LNCAP (cell line): ENCODE results near the gene SMARCD1.

Experiments
- TF ChIP-seq, protein P1 (sequence below): fragments of 450-650 bp; IDR thresholded peaks from 2 replicates; pipeline ENCODE4 v1.5.1; 2017; ENCODE audit warnings: mild to moderate bottlenecking

Gene SMARCD1

DNA sequence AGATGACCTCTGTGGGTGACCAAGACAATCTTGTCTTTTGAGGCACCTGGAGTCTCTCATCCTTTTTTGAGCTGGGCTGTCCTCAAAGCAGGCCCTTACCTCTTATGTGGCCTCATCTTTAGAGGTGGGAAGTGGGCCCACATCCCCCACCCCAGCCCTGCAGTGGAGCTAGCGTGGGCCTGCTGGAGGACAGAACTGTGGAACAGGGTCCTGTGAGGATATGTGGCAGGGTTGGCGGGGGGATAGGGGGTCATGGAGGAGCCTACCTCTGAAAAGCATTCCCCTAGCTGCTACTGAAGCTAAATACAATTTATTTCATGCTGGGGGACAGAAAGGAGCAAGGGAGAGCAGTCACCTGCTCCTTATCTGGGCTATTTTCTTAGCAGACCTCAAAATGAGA, 18.2 kb downstream of the SMARCD1 start:
- TF ChIP-seq, protein P1, sequence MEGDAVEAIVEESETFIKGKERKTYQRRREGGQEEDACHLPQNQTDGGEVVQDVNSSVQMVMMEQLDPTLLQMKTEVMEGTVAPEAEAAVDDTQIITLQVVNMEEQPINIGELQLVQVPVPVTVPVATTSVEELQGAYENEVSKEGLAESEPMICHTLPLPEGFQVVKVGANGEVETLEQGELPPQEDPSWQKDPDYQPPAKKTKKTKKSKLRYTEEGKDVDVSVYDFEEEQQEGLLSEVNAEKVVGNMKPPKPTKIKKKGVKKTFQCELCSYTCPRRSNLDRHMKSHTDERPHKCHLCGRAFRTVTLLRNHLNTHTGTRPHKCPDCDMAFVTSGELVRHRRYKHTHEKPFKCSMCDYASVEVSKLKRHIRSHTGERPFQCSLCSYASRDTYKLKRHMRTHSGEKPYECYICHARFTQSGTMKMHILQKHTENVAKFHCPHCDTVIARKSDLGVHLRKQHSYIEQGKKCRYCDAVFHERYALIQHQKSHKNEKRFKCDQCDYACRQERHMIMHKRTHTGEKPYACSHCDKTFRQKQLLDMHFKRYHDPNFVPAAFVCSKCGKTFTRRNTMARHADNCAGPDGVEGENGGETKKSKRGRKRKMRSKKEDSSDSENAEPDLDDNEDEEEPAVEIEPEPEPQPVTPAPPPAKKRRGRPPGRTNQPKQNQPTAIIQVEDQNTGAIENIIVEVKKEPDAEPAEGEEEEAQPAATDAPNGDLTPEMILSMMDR: no peak

DNA sequence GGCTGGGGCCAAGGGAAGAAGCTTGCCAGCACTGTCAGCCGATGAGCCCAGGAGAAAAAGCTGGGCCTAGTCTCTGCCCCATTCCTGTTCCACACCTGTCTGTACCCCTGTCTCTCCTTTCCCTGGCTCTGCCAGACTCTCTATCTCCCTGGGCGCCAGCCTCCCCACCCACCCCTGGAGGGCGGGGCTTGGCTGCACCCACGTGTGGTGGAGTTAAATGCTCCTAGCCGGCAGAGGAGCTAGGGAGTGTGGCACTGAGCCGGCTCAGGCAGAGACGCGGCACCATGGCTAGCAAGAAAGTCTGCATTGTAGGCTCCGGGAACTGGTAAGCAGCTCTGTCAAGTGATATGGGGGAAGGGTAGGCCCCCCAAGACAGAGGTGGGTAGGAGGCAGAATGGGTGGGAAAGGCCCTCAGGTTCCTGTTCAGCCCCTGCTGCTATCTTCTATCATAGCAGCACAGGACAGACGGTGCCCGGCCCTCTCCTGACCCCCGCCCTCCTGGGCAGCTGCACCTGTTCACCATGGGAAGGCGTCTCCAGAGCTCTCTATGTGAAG, 18.7 kb downstream of the SMARCD1 start, which contains the start of gene GPD1:
Gene GPD1, plus strand, starts transcription at position 242 of the 555 bp plus-strand sequence. Its CDS starts 43 bp downstream, at position 285.
- TF ChIP-seq, protein P1: no peak

DNA sequence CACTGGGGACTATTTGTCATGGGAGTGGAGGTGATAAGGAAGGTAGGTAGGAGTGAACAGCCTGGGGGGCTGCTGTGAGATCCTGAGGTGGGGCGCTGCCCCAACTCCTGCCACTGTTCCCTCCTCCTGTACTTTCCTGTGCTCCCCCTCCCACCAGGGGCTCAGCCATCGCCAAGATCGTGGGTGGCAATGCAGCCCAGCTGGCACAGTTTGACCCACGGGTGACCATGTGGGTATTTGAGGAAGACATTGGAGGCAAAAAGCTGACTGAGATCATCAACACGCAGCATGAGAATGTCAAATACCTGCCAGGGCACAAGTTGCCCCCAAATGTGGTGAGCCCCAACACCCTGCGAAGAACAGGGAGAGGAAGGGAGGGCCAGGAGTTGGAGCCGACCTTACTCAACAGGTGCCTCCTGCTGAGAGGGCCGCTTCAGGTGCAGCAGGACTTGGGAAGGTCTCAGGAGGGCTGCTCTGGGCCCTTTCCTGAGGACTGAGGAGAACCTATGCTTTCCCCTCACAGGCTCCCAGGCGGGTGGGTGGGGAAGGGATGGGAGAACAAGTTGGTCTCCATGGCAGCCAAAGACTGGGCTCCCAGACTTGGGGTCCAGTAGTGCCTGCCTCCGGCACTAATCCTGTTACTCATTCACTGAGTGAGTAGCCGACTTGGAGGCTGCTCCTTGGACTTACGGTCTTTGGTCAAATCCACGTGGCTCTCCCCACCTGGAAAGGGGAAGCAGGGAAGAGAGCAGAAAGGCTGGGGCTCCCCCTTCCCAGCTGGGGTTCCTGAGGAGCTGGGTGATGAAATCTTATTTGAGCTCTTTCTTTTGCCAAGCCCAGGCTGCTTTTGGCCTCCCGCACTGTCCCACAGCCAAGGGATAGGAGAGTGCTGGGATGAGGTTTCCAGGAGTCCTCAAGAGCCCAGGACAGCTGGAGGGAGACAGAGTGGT, 19.6 kb downstream of the SMARCD1 start:
- TF ChIP-seq, protein P1: no peak

DNA sequence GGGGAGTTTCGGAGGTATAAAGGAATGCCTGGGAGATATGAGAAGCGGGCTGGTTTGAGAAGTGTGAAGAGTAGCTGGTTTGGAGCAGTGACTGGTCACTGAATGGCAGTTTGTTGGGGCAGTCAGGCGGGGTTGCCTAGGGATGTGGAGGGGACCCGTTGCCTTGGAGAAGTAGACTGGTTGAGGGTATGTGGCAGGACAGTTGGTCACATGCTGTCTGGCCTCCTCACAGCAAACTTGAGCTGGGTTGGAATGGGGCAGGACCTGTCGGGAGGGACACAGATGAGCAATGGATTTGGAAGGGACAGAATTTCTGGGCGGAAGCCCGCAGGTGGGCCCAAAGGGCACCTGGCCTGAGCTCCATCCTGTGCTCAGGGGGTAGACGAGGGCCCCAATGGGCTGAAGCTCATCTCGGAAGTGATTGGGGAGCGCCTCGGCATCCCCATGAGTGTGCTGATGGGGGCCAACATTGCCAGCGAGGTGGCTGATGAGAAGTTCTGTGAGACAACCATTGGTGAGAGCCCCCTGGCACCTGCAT, 20.8 kb downstream of the SMARCD1 start:
- TF ChIP-seq, protein P1: no peak

DNA sequence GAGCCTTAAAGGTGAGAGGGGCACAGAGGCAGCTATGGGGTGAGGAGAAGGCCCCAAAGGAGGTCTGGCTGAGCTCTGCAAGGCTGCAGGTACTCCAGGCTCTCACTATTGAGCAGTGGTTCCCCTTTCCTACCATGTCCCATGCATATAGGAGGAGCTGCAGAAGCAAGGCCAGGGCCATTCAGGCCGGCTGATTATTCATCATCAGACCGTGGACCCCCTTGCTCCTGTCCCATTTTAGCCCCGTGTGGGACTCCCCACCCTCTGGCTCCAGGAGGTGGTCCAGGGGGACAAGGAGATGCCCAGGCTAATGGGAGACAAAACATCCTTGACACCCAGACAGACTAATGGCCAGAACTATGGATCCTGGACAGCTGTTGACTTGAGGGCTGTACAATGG, 21.8 kb downstream of the SMARCD1 start:
- TF ChIP-seq, protein P1: no peak

DNA sequence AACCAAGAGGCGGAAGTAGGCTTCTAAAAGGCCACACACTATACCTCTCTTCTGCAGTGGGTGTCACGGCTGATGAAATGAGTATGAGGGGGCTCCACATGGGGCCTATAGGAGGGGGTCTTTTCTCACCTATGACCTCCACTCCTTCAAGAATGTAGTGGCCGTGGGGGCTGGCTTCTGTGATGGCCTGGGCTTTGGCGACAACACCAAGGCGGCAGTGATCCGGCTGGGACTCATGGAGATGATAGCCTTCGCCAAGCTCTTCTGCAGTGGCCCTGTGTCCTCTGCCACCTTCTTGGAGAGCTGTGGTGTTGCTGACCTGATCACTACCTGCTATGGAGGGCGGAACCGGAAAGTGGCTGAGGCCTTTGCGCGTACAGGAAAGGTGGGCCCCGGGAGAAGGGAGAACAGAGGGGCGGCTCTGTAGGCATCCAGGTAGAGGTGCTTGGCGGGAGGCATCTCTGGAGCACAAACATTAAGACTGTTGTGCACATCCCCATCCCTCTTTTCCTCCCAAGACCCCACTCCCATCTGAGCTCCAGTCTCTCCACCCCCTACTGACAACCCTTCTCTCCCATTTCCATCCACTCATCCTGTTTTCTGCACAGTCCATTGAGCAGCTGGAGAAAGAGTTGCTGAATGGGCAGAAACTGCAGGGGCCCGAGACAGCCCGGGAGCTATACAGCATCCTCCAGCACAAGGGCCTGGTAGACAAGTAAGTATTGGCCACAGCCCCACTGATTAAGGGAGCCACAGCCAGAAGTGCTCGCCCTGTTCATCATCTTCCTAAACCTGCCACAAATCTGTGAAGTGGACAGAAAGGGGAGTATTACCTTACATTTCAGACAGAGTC, 22.5 kb downstream of the SMARCD1 start:
- TF ChIP-seq, protein P1: no peak

DNA sequence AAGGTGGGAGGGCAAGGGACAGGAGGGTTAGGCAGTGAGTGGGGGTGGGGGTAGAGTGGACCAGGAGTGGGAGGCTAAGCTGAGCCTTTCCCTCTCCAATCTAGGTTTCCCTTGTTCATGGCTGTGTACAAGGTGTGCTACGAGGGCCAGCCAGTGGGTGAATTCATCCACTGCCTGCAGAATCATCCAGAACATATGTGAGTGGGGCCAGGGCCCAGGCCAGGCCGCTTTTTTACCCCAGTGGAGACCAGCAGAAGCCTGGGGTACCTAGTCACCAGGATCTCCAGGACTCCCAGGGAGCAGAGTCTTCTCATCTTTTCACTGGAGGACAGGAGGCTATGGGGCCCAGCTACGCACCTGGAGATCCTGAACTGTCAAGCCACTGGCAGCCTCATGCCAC, 24.2 kb downstream of the SMARCD1 start:
- TF ChIP-seq, protein P1: no peak
